Measurements from ENCODE around the gene TMEM247. TPM values are rescaled to one million over a fixed set of nuclear protein-coding genes. Genes with fewer than 3 reads are reported as not detected.

The TMEM247 gene
- total RNA-seq, 1 experiment from 2014 or later: not detected

DNA sequence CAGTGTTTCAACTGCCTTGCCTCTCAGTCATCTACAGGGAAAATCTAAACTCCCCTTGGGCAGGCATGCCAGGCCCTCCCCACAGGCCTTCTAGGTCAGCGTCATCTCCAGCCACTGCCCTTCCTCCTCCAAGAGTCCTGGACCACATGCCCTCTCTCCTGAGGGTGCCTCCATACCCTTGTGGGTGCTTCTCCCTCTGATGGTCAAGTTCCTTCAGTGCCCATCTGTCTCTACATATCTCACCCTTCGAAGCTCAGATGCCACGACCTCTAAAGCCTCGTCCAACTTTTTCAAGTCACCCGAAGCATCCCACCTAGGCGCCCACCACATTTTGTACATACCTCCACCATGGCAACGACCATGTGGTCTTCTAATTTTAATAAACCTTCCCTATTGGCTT is 22.6 kb upstream of the TMEM247 start:
- no peaks in the 10 kb centered on the region; the same call in 1 of the 2 replicates for H3K4me1 Mint-ChIP-seq
- H3K4me3 Mint-ChIP-seq: no peak overlapping the region
- no peaks in the 10 kb centered on the region for H3K36me3 Mint-ChIP-seq
- ATAC-seq (no peak), DNase-seq (ENCODE audit: low spot score) (no peak)
- H3K9me3 Mint-ChIP-seq: peaks cover 15% of the 10 kb centered on the region
- no peak overlapping the region for H3K27ac Mint-ChIP-seq
- H3K27me3 Mint-ChIP-seq (ENCODE audit: low read depth): no peaks in the 10 kb centered on the region
- POLR2A ChIA-PET: no interaction called here
- CTCF ChIA-PET: interaction anchor here (0.7 kb wide), 1 partner anchor 51 kb away, joined by 3 read pairs; no protein-coding TSS in a partner anchor
- TF ChIP-seq, protein P1, sequence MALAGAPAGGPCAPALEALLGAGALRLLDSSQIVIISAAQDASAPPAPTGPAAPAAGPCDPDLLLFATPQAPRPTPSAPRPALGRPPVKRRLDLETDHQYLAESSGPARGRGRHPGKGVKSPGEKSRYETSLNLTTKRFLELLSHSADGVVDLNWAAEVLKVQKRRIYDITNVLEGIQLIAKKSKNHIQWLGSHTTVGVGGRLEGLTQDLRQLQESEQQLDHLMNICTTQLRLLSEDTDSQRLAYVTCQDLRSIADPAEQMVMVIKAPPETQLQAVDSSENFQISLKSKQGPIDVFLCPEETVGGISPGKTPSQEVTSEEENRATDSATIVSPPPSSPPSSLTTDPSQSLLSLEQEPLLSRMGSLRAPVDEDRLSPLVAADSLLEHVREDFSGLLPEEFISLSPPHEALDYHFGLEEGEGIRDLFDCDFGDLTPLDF (CRISPR knock-in tag; IDR thresholded peaks at IDR 0.05): no peak
- TF ChIP-seq RORB (CRISPR knock-in tag; IDR thresholded peaks at IDR 0.05): no peak
- no peak for TF ChIP-seq FOXP1 (CRISPR knock-in tag; IDR thresholded peaks at IDR 0.05; ENCODE audit: borderline replicate concordance)
- no peak for TF ChIP-seq SMAD3 (CRISPR knock-in tag; IDR thresholded peaks at IDR 0.05; ENCODE audit: borderline replicate concordance)
- TF ChIP-seq ZNF263 (CRISPR knock-in tag; IDR thresholded peaks at IDR 0.05; ENCODE audit: low read depth): no peak
- TF ChIP-seq NFYB (CRISPR knock-in tag; conservative IDR thresholded peaks at IDR 0.05; ENCODE audit: low read depth): no peak
- TF ChIP-seq, protein P2, sequence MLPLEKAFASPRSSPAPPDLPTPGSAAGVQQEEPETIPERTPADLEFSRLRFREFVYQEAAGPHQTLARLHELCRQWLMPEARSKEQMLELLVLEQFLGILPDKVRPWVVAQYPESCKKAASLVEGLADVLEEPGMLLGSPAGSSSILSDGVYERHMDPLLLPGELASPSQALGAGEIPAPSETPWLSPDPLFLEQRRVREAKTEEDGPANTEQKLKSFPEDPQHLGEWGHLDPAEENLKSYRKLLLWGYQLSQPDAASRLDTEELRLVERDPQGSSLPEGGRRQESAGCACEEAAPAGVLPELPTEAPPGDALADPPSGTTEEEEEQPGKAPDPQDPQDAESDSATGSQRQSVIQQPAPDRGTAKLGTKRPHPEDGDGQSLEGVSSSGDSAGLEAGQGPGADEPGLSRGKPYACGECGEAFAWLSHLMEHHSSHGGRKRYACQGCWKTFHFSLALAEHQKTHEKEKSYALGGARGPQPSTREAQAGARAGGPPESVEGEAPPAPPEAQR (CRISPR knock-in tag; IDR thresholded peaks at IDR 0.05): no peak
- no peak for TF ChIP-seq ELF4 (CRISPR knock-in tag; IDR thresholded peaks at IDR 0.05; ENCODE audit: low read depth)
- TF ChIP-seq, protein P3, sequence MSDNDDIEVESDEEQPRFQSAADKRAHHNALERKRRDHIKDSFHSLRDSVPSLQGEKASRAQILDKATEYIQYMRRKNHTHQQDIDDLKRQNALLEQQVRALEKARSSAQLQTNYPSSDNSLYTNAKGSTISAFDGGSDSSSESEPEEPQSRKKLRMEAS (CRISPR knock-in tag; IDR thresholded peaks at IDR 0.05): no peak
- no peak for TF ChIP-seq TP53 (CRISPR knock-in tag; IDR thresholded peaks at IDR 0.05)
- TF ChIP-seq, protein P4, sequence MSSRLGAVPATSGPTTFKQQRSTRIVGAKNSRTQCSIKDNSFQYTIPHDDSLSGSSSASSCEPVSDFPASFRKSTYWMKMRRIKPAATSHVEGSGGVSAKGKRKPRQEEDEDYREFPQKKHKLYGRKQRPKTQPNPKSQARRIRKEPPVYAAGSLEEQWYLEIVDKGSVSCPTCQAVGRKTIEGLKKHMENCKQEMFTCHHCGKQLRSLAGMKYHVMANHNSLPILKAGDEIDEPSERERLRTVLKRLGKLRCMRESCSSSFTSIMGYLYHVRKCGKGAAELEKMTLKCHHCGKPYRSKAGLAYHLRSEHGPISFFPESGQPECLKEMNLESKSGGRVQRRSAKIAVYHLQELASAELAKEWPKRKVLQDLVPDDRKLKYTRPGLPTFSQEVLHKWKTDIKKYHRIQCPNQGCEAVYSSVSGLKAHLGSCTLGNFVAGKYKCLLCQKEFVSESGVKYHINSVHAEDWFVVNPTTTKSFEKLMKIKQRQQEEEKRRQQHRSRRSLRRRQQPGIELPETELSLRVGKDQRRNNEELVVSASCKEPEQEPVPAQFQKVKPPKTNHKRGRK (CRISPR knock-in tag; IDR thresholded peaks at IDR 0.05; ENCODE audit: borderline replicate concordance): no peak

DNA sequence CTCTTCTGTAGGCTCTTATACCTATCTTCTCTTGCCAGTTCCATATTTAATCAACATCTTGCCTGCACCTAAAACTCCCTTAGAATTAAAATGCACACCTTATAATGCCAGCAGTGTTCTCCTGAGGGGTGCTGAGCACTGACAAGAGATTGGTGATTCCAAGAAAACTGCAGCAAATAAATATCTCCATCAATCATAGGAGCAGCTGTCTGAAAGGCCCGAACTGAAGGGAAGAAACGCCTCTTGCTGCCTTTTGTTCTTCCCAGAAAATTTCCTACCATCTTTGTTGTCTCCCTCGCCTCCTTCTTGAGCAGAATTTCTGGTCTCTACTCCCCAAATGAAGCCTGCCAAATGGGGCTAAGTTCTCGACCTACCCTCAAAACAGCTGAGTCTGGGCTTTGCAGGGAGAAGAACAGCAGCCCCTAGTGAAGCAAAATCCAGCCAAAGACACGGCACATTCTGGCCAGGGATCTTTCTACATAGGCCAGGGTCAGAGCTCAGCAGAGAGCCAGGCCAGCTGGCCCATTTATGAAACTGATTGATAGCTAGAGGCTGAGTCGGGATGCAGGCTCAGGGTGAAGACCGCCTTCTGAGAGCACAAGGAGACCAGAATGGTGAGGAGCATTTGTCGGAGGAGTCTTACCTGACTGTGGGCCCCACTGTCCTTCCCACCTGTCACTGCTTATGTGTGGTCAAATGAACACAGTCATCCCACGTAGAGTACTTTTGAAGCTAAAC is 20.4 kb upstream of the TMEM247 start:
- TF ChIP-seq ZNF219 (CRISPR knock-in tag; IDR thresholded peaks at IDR 0.05; ENCODE audit: borderline replicate concordance): no peak
- TF ChIP-seq, protein P5, sequence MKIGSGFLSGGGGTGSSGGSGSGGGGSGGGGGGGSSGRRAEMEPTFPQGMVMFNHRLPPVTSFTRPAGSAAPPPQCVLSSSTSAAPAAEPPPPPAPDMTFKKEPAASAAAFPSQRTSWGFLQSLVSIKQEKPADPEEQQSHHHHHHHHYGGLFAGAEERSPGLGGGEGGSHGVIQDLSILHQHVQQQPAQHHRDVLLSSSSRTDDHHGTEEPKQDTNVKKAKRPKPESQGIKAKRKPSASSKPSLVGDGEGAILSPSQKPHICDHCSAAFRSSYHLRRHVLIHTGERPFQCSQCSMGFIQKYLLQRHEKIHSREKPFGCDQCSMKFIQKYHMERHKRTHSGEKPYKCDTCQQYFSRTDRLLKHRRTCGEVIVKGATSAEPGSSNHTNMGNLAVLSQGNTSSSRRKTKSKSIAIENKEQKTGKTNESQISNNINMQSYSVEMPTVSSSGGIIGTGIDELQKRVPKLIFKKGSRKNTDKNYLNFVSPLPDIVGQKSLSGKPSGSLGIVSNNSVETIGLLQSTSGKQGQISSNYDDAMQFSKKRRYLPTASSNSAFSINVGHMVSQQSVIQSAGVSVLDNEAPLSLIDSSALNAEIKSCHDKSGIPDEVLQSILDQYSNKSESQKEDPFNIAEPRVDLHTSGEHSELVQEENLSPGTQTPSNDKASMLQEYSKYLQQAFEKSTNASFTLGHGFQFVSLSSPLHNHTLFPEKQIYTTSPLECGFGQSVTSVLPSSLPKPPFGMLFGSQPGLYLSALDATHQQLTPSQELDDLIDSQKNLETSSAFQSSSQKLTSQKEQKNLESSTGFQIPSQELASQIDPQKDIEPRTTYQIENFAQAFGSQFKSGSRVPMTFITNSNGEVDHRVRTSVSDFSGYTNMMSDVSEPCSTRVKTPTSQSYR (CRISPR knock-in tag; IDR thresholded peaks at IDR 0.05): no peak
- TF ChIP-seq, protein P6, sequence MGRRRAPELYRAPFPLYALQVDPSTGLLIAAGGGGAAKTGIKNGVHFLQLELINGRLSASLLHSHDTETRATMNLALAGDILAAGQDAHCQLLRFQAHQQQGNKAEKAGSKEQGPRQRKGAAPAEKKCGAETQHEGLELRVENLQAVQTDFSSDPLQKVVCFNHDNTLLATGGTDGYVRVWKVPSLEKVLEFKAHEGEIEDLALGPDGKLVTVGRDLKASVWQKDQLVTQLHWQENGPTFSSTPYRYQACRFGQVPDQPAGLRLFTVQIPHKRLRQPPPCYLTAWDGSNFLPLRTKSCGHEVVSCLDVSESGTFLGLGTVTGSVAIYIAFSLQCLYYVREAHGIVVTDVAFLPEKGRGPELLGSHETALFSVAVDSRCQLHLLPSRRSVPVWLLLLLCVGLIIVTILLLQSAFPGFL (CRISPR knock-in tag; IDR thresholded peaks at IDR 0.05; ENCODE audit: borderline replicate concordance): no peak
- no peak for TF ChIP-seq ZNF263 (CRISPR knock-in tag; IDR thresholded peaks at IDR 0.05; ENCODE audit: low read depth)
- TF ChIP-seq, protein P7, sequence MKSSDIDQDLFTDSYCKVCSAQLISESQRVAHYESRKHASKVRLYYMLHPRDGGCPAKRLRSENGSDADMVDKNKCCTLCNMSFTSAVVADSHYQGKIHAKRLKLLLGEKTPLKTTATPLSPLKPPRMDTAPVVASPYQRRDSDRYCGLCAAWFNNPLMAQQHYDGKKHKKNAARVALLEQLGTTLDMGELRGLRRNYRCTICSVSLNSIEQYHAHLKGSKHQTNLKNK (CRISPR knock-in tag; IDR thresholded peaks at IDR 0.05): no peak
- no peak for TF ChIP-seq FOXP1 (CRISPR knock-in tag; IDR thresholded peaks at IDR 0.05; ENCODE audit: borderline replicate concordance)
- no peak for TF ChIP-seq TEAD4 (CRISPR knock-in tag; IDR thresholded peaks at IDR 0.05)
- TF ChIP-seq NR3C1 (CRISPR knock-in tag; conservative IDR thresholded peaks at IDR 0.05; ENCODE audit: low read depth): no peak
- no peak for TF ChIP-seq ELF4 (CRISPR knock-in tag; IDR thresholded peaks at IDR 0.05; ENCODE audit: low read depth)
- no peak for TF ChIP-seq GTF2I (CRISPR knock-in tag; conservative IDR thresholded peaks at IDR 0.05)
- Mint-ChIP-seq H3K4me1 (no peaks in the 10 kb centered on the region; the same call in 1 of the 2 replicates), H3K9me3 (peaks cover 9% of the 10 kb centered on the region), H3K27me3 (ENCODE audit: low read depth) (no peaks in the 10 kb centered on the region), H3K36me3 (no peaks in the 10 kb centered on the region), H3K27ac (no peak overlapping the region), H3K4me3 (no peak overlapping the region)
- POLR2A ChIA-PET: interaction anchor here (0.5 kb wide), 1 partner anchor 257 kb away, joined by 4 read pairs; no protein-coding TSS in a partner anchor
- no peak for DNase-seq (ENCODE audit: low spot score)
- no peak for ATAC-seq
- CTCF ChIA-PET: interaction anchor here (1.2 to 2.1 kb wide), 3 partner anchors 191 to 466 kb away, joined by 5 to 7 read pairs (median 6); no protein-coding TSS in a partner anchor

Measured in WTC11 (cell line).